ENCODE data around the gene TXNIP. TPM values are rescaled to one million over a fixed set of nuclear protein-coding genes. Genes with fewer than 3 reads are reported as not detected.

TXNIP gene
- total RNA-seq, 3 donors from 2014 or later: 2,506 to 3,955 (median 3,543) TPM

DNA sequence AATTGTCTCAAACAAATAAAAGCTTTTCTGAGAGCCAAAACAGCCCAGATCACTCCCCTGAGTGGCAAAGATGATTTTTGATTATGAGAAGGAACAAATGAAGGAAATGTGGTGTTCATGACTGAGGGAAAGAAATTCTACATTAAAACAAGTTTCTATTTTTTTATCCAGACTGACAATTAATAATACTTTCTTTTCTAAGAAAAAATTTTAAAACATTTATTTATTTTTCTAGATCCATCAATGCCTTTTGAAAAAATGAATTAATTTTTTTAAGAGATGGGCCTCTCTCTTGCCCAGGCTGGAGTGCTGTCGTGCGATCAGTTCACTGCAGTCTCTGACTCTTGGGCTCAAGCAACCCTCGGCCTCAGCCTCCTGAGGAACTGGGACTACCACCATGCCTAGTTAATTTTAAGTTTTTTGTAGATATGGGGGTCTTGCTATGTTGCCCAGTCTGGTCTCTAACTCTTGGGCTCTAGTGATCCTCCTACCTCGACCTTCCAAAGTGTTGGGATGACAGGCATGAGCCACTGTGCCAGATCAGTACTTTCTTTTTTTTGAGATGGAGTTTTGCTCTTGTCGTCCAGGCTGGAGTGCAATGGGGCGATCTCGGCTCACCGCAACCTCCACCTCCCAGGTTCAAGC is 11.2 kb upstream of the TXNIP start:
- Histone ChIP-seq H3K4me3 (peak overlapping the region in 1 of 3 donors; percentile 1), H3K9me3 (no peaks in the 10 kb centered on the region), H3K36me3 (no peaks in the 10 kb centered on the region), H3K4me1 (peaks cover 0 to 15% of the 10 kb centered on the region in 2 donors), H3K27me3 (no peaks in the 10 kb centered on the region), H3K27ac (peak overlapping the region; percentile 84 to 87)
- intact Hi-C loops (cut with DNase I; ENCODE audit: low total_unique reads): no loop called here
- DNase-seq (ENCODE audit: low spot score in 2 of 2): no peak
- no peak for TF ChIP-seq POLR2A (IDR thresholded peaks at IDR 0.05)
- TF ChIP-seq POLR2AphosphoS5 (IDR thresholded peaks at IDR 0.05): no peak
- TF ChIP-seq, protein P1, sequence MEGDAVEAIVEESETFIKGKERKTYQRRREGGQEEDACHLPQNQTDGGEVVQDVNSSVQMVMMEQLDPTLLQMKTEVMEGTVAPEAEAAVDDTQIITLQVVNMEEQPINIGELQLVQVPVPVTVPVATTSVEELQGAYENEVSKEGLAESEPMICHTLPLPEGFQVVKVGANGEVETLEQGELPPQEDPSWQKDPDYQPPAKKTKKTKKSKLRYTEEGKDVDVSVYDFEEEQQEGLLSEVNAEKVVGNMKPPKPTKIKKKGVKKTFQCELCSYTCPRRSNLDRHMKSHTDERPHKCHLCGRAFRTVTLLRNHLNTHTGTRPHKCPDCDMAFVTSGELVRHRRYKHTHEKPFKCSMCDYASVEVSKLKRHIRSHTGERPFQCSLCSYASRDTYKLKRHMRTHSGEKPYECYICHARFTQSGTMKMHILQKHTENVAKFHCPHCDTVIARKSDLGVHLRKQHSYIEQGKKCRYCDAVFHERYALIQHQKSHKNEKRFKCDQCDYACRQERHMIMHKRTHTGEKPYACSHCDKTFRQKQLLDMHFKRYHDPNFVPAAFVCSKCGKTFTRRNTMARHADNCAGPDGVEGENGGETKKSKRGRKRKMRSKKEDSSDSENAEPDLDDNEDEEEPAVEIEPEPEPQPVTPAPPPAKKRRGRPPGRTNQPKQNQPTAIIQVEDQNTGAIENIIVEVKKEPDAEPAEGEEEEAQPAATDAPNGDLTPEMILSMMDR (IDR thresholded peaks at IDR 0.05): peak in 1 of 3 donors; percentile 18

DNA sequence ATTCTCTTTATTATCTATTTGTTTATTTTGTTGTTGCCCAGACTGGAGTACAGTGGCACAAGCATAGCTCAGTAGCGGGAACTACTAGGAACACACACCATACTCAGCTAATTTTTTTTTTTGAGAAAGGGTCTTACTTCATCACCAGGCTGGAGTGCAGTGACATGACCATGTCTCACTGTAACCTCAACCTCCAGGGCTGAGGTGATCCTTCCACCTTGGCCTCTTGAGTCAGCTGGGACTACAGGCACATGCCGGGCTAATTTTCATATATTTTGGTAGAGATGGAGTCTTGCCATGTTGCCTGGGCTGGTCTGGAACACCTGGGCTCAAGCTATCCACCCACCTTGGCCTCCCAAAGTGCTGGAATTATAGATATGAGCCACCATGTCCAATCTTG is 5.3 kb upstream of the TXNIP start:
- no peaks in the 10 kb centered on the region for H3K36me3 ChIP-seq
- intact Hi-C loops (cut with DNase I; ENCODE audit: low total_unique reads): no loop called here
- peak overlapping the region in 1 of 3 donors; percentile 30 for H3K4me3 ChIP-seq
- H3K4me1 ChIP-seq: peaks cover 0 to 19% of the 10 kb centered on the region in 2 donors
- H3K27ac ChIP-seq: peak overlapping the region; percentile 90 to 95
- no peaks in the 10 kb centered on the region for H3K9me3 ChIP-seq
- TF ChIP-seq, protein P1 (IDR thresholded peaks at IDR 0.05): no peak
- TF ChIP-seq POLR2AphosphoS5 (IDR thresholded peaks at IDR 0.05) (no peak), POLR2A (IDR thresholded peaks at IDR 0.05) (no peak)
- DNase-seq (ENCODE audit: low spot score in 2 of 2): no peak
- no peaks in the 10 kb centered on the region for H3K27me3 ChIP-seq

DNA sequence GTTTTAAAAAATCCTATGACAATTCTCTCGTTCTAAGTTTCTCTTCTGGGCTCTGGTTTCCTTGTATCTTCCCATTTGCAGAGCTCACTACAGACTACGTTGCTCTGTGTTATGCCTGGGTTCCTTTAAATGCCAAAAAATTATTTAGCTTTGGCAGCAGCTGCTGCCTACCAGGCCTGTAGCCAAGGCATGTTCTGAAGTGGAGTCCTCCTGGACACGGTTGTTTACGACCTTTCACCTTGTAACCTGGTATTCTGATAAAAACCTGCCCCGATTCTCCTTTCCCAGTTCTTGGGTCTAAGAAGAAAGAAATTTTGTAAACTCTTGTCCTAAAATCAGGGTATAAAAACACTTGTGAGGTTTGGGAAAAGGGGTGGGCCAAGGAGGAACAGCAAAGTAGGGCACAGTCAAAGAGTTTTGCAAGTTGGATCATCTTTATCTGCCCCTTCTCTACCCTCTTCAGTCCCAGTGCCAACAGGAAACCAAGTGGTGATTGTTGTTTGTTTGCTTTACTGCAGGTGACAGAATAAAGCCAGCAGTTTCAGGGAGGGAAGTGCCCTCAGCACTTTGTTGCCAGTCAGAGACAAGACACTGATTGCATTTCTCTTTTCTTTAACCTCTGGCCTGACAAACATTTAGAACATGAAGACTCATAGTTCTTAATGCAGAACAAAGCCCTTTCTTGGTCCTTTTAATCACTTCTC is 3.1 kb upstream of the TXNIP start:
- Histone ChIP-seq H3K4me1 (peaks cover 0 to 9% of the 10 kb centered on the region in 2 donors), H3K36me3 (peaks cover 3% of the 10 kb centered on the region), H3K27me3 (no peaks in the 10 kb centered on the region), H3K9me3 (no peaks in the 10 kb centered on the region), H3K4me3 (peak overlapping the region; percentile 71 to 81 (median 76)), H3K27ac (peak overlapping the region; percentile 95 to 96)
- intact Hi-C loops (cut with DNase I; ENCODE audit: low total_unique reads): no loop called here
- TF ChIP-seq POLR2AphosphoS5 (IDR thresholded peaks at IDR 0.05) (peak in 2 of 3 donors; percentile 46 to 70), POLR2A (IDR thresholded peaks at IDR 0.05) (peak; percentile 22)
- TF ChIP-seq, protein P1 (IDR thresholded peaks at IDR 0.05): no peak
- DNase-seq (ENCODE audit: low spot score in 2 of 2): no peak

- intact Hi-C loops (cut with DNase I; ENCODE audit: low total_unique reads): no loop called here
- no peak for TF ChIP-seq POLR2A (IDR thresholded peaks at IDR 0.05)
- TF ChIP-seq, protein P1 (IDR thresholded peaks at IDR 0.05): peak in 1 of 3 donors; percentile 37
- no peak for TF ChIP-seq POLR2AphosphoS5 (IDR thresholded peaks at IDR 0.05)
- Histone ChIP-seq H3K27ac (peak overlapping the region; percentile 95 to 96), H3K9me3 (no peaks in the 10 kb centered on the region), H3K4me1 (peaks cover 0 to 9% of the 10 kb centered on the region in 2 donors), H3K36me3 (peaks cover 15% of the 10 kb centered on the region), H3K27me3 (no peaks in the 10 kb centered on the region), H3K4me3 (peak overlapping the region; percentile 71 to 81 (median 76))
- no peak for DNase-seq (ENCODE audit: low spot score in 2 of 2)
Measured at GRCh38 chr1:145997718-145998023, 1.3 kb upstream of the TXNIP start.

All from breast epithelium (tissue), 4 donors.